ENCODE results near the gene NTN1. TPM values are rescaled to one million over a fixed set of nuclear protein-coding genes. Genes with fewer than 3 reads are reported as not detected.
"Not testable (repeated sequence)": the region's sequence is repeated elsewhere in the genome, so short reads cannot be mapped to it uniquely, and the experiment has no call there.

Gene NTN1
- total RNA-seq, 1 donor from 2014 or later, result 0.68 TPM

DNA sequence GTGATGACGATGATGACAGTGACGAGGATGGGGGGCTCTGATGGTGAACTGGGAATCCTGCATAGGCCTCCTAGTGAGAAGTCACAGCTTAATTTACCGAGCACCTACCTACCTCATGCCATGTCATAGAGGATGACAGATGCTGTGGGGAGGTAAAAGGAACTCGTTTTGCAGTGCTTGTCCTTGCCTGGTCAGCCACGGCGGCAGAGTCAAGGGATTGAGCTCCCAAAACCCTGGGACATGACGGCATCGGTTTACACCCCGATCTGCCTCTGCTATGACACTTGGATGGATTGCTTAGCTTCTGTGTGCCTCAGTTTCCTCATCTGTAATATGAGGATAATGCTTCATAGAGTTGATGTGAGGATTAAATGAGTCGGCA is 103.2 kb downstream of the NTN1 start:
- DNase-seq, result no peak

- DNase-seq, result no peak
These were observed 104.4 kb downstream of the NTN1 start for GRCh38 chr17:9125722-9126121.

GRCh38 chr17:9127340-9127739 is 106.0 kb downstream of the NTN1 start:
- DNase-seq, result no peak

GRCh38 chr17:9131371-9131770 is 110.1 kb downstream of the NTN1 start:
- no peak for DNase-seq

GRCh38 chr17:9132291-9132690 is 111.0 kb downstream of the NTN1 start:
- DNase-seq, result no peak

GRCh38 chr17:9132944-9133610 is 111.8 kb downstream of the NTN1 start:
- DNase-seq, result no peak

DNA sequence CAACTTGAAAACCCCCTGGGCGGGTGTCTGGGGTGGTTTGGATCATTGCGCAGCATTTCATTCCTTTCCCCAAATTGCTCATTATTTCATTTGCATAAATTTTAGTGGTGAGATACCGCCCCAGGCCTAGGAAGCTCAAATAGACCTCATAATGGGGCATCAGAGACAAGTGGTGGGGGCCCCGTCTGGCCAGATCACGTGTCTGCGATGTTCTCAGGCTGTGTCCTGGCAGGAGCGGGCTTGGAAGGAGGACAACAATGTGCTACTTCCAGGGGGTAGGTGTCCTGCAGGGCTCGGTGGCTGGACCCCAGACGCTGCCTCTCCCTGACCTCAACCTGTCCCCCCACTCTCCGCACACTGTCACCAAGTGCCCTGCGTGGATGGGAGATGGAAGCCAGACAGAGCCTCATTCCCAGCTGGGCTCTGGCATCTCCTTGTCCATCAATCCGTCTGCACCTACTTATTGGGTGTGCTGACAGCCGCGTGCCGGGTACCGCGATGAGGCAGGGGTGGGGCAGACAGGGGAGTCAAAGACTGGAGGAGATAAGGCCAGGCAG is 116.9 kb downstream of the NTN1 start:
- DNase-seq, result no peak

DNA sequence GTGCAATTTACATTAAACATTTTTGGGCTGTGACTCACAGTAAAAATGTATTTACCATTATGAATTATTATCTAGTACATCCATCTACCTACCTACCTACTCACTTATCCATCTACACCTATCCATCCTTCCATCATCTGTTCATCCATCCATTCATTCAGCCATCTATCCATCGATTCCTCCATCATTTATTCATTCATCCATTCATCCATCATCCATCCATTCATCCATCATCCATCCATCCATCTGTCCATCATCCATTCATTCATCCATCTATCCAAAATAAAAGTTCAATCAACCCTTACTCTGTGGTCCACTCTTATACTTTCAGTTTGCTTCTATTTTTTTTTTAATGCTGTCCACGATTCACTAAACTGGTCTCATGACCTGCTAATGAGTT is 118.4 kb downstream of the NTN1 start:
- no peak for DNase-seq

- no peak for DNase-seq
These were observed 119.5 kb downstream of the NTN1 start for GRCh38 chr17:9140550-9141424.

DNA sequence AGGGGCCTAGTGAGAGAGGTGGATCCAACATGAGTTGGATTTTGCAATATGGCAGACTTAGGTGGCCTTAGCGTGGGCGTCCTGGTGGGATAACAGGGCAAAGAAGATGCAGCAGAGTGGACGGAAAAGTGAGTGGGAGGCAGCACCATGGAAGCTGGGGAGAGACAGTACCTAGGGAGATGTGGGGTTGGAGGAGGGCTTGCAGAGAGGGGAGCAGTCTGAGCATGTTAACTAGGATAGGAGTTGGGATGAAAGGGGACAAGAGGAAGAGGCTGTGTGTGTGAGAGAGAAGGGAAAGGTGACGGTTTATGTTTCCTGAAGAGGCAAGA is 120.1 kb downstream of the NTN1 start:
- no peak for DNase-seq

DNA sequence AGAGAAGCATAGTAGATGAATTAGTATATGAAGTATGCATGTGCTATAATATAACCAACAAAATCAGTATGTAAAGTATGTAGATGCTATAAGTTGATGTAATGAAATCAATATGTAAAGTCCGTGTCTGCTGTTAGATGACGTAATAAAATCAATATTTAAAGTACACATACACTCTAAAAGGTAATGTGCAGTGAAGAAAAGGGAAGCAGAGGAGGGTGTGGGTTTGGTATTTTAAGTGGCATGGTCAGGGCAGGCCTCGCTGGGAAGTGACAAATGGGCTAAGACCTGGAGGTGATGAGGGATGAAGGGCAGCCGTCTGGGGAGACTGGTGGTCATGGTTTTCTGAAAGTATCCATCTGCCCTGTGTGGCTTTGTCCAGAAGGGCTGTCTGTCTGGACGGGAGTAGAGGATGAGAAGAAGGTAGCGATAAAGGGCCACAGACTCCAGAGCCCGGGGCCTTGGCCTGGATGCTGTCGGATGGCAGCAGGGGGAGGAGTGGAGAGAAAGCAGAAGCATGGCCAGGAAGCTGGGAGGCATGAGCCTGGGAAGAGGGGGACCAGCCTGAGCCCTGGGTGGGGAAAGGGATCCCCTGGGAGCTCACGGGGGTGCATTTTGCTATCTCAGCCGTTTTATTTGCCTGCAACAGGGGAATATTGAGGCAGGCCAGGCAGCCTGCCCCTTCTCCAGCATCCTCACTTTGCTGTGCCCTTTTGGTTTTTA is 121.6 kb downstream of the NTN1 start:
- DNase-seq, result no peak

DNA sequence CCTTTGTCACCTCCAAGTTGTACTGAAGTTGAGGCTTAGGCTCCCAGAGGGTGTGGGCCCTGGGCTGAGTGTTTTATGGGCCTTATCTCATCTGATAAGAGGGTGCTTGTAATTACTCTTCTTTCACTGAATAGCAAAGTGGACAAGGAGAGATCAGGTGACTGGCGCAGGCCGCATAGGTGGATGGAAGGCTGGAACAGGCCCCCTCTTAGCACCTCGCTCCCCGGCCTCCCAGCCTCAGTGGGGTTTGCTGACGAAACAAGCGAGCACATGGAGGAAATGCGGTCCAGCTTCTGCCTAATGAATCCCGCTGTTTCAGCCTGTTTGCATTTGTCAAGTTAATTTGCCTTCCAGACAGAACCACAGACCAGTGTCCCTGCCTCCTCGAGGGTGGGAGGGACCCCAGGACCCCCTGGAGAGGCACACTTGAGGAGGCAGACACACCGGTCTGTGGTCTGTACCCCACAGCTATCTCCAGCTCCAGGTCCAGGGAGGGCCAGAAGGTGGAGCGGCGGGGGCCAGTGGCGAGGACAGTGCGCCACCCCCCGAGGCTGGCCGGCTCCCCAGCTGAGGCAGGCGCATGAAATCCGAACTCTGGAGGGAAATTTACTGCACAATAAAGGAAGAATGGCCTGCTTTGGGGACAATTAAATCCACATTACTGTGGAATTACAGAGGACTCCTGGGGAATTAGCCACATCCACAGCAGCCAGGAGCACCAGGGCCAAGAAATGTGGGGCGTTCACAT is 123.4 kb downstream of the NTN1 start:
- no peak for DNase-seq

GRCh38 chr17:9146064-9146463 is 124.8 kb downstream of the NTN1 start:
- no peak for DNase-seq

DNA sequence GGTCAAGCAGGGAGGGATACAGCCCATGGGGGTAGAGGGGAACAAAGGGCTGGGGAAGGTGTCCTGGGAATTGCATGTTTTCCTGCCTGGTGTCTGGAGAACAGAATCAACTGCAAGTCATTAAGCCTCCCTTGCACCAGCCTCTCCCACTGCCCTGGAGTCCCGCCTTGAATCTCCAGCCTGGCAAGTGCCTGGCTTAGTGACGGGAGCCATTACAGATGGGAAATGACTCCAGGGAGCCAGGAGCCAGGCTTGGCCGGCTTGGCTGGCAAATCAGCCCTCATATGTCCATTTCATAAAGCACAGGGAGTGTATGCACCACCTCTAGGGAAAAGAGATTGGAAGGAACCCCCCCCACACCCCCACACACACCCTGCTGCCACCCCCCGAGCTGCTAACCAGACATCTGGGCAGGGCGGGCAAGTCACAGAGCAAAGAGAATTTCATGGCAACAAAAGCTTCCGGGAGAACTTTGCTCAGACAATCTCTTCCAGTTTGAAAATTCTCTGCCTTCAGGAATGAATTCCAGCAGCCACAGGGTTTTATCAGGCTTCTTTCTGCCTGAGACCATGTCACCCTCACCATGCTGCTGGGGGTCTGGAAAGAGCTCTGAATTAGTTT is 127.7 kb downstream of the NTN1 start:
- DNase-seq, result no peak

- DNase-seq, result no peak
These were observed 129.3 kb downstream of the NTN1 start for GRCh38 chr17:9150446-9151090.

- no peak for DNase-seq
These were observed 129.8 kb downstream of the NTN1 start for GRCh38 chr17:9151091-9151490.

GRCh38 chr17:9151740-9152139 is 130.4 kb downstream of the NTN1 start:
- DNase-seq, result not testable (repeated sequence)

GRCh38 chr17:9158544-9159452 is 137.5 kb downstream of the NTN1 start:
- no peak for DNase-seq

DNA sequence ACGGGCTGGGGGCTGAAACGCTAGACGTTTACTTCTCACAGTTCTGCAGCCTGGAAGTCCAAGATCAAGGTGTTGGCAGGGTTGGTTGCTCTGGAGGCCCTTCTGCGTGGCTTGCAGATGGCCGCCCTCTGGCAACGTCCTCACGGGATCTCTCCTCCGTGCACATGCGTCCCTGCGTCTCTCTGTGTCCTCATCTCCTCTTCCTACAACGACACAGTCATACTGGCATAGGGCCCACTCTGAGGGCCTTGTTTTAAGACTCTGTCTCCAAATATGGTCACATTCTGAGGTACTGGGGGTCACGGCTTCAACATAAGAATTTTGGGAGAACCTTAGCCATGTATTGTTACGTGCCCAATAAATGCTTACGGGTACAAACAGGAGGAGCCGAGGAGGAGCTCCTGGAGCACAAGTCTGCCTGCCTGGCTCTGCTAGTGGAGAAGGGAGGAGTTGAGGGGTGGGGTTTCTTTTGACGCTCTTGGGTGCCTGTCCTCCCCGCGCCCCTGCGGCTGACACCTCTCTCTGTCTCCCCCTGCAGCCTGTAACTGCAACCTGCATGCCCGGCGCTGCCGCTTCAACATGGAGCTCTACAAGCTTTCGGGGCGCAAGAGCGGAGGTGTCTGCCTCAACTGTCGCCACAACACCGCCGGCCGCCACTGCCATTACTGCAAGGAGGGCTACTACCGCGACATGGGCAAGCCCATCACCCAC is 141.1 kb downstream of the NTN1 start:
- DNase-seq, result no peak

- DNase-seq, result no peak
These were observed 145.5 kb downstream of the NTN1 start for GRCh38 chr17:9166788-9167187.
